H1 (cell line): ENCODE results near the gene OCRL. TPM values are rescaled to one million over a fixed set of nuclear protein-coding genes. Genes with fewer than 3 reads are reported as not detected.

ENCODE experiments used
- CTCF ChIA-PET: fragments of 300-600 bp; sonication (Branson Sonifier 250); formaldehyde crosslinking; loops from one replicate; lab custom pipeline; 2021; ENCODE audit not compliant: partially characterized antibody; lab: Charles Lee
- POLR2A ChIA-PET: fragments of 300-600 bp; sonication (Branson Sonifier 250); formaldehyde crosslinking; loops from one replicate; lab custom pipeline; 2021; ENCODE audit warnings: inconsistent platforms; ENCODE audit not compliant: partially characterized antibody; lab: Charles Lee
- DNase-seq, 2 experiments: peaks; one replicate each; pipeline versions ENCODE4 v3.0.0 to v3.0.0-alpha.2; 2010 to 2022; ENCODE audit warnings: low spot score in 2 of 2, low read depth in 1 of 2, mixed read lengths in 1 of 2
- FAIRE-seq: peaks from 2 replicates; lab custom pipeline; 2011; peaks lifted over from hg19 to GRCh38; lab: Jason Lieb, UNC
- H2AFZ ChIP-seq: 2 replicates; pipeline ENCODE4 v1.8.1; 2012; ENCODE audit warnings: low read length, inconsistent platforms
- H2AK5ac ChIP-seq: 2 replicates; pipeline ENCODE4 v1.6.1; 2013; ENCODE audit warnings: low read depth, low read length
- H2BK120ac ChIP-seq: replicated peaks from 2 replicates; pipeline ENCODE3; 2013; ENCODE audit warnings: low read depth, low read length, inconsistent platforms
- H2BK12ac ChIP-seq: 2 replicates; pipeline ENCODE4 v1.6.1; 2013; ENCODE audit warnings: low read depth, low read length
- H2BK15ac ChIP-seq: 2 replicates; pipeline ENCODE4 v1.6.1; 2013; ENCODE audit warnings: low read length
- H2BK20ac ChIP-seq: 2 replicates; pipeline ENCODE4 v1.6.1; 2013; ENCODE audit warnings: low read length
- H2BK5ac ChIP-seq: 2 replicates; pipeline ENCODE4 v1.6.1; 2013; ENCODE audit warnings: low read depth, low read length
- H3K14ac ChIP-seq: 2 replicates; pipeline ENCODE4 v1.6.1; 2013; ENCODE audit warnings: inconsistent platforms; ENCODE audit not compliant: insufficient read length
- H3K18ac ChIP-seq: 2 replicates; pipeline ENCODE4 v1.6.1; 2013; ENCODE audit warnings: low read length; ENCODE audit errors: extremely low read depth
- H3K23ac ChIP-seq: 2 replicates; pipeline ENCODE4 v1.6.1; 2013; ENCODE audit warnings: inconsistent platforms; ENCODE audit not compliant: insufficient read length
- H3K23me2 ChIP-seq: 2 replicates; pipeline ENCODE4 v1.6.1; 2013; ENCODE audit warnings: low read depth, low read length
- H3K27ac ChIP-seq: 2 replicates; pipeline ENCODE4 v1.6.1; 2011; ENCODE audit warnings: low read depth, low read length, inconsistent platforms
- H3K27me3 ChIP-seq, 4 experiments: replicated peaks in 1 of 4; 1 replicate in 1 of 4; 2 replicates in 3 of 4; pipeline versions ENCODE4 v1.6.1 to v1.8.1; 2011 to 2013; ENCODE audit warnings: low read length in 3 of 4, mild to moderate bottlenecking in 3 of 4, inconsistent platforms in 2 of 4, mixed read lengths in 2 of 4, moderate library complexity in 1 of 4; ENCODE audit not compliant: control insufficient read depth in 3 of 4, insufficient read depth in 3 of 4; ENCODE audit errors: extremely low read depth in 1 of 4
- H3K36me3 ChIP-seq, 4 experiments: 2 replicates each; pipeline versions ENCODE4 v1.6.1 to v1.8.1; 2011 to 2013; ENCODE audit warnings: mild to moderate bottlenecking in 4 of 4, low read length in 3 of 4, moderate library complexity in 2 of 4, control low read depth in 1 of 4, inconsistent platforms in 1 of 4; ENCODE audit not compliant: insufficient read depth in 4 of 4, control insufficient read depth in 2 of 4
- H3K4ac ChIP-seq: replicated peaks from 2 replicates; pipeline ENCODE3; 2013; ENCODE audit warnings: low read length, low read depth, mixed read lengths, inconsistent platforms; ENCODE audit not compliant: insufficient read length
- H3K4me1 ChIP-seq, 4 experiments: replicated peaks in 1 of 4; 1 replicate in 1 of 4; 2 replicates in 3 of 4; pipeline versions ENCODE4 v1.6.1 to v1.8.1; 2011 to 2013; ENCODE audit warnings: low read length in 3 of 4, inconsistent platforms in 2 of 4, mixed read lengths in 1 of 4; ENCODE audit not compliant: insufficient read depth in 4 of 4, control insufficient read depth in 3 of 4
- H3K4me2 ChIP-seq, 2 experiments: 2 replicates each; pipeline versions ENCODE4 v1.6.1 to v1.8.1; 2011 to 2013; ENCODE audit warnings: low read depth in 2 of 2, low read length in 2 of 2, control low read depth in 1 of 2, inconsistent platforms in 1 of 2, mild to moderate bottlenecking in 1 of 2; ENCODE audit not compliant: insufficient read depth in 1 of 2
- H3K4me3 ChIP-seq, 4 experiments: fragments of 200-600, 300-600 bp in 1 of 4; sonication (generic), shearing (Covaris generic), sonication (Bioruptor Twin) in 1 of 4; 2 replicates each; pipeline versions ENCODE4 v1.5.1 to v1.8.1; 2011 to 2016; ENCODE audit warnings: low read length in 4 of 4, low read depth in 3 of 4, control low read depth in 2 of 4, inconsistent platforms in 2 of 4, mild to moderate bottlenecking in 2 of 4, mixed read lengths in 1 of 4, moderate library complexity in 1 of 4; ENCODE audit not compliant: insufficient read depth in 2 of 4; ENCODE audit errors: extremely low read depth in 1 of 4
- H3K56ac ChIP-seq: replicated peaks from 2 replicates; pipeline ENCODE3; 2013; ENCODE audit warnings: low read depth, mild to moderate bottlenecking, mixed read lengths, low read length, inconsistent platforms; ENCODE audit not compliant: insufficient read length
- H3K79me1 ChIP-seq: 2 replicates; pipeline ENCODE4 v1.6.1; 2013; ENCODE audit warnings: low read depth, low read length, control low read depth
- H3K79me2 ChIP-seq, 2 experiments: 2 replicates each; pipeline versions ENCODE4 v1.6.1 to v1.8.1; 2012 to 2013; ENCODE audit warnings: low read length in 2 of 2, mild to moderate bottlenecking in 2 of 2, inconsistent platforms in 1 of 2; ENCODE audit not compliant: insufficient read depth in 2 of 2, control insufficient read depth in 1 of 2
- H3K9ac ChIP-seq, 4 experiments: replicated peaks in 1 of 4; 1 replicate in 1 of 4; 2 replicates in 3 of 4; pipeline versions ENCODE4 v1.6.1 to v1.8.1; 2011 to 2013; ENCODE audit warnings: low read depth in 3 of 4, low read length in 3 of 4, control low read depth in 2 of 4, mild to moderate bottlenecking in 2 of 4, moderate library complexity in 2 of 4, inconsistent platforms in 1 of 4; ENCODE audit errors: extremely low read depth in 1 of 4
- H3K9me3 ChIP-seq, 2 experiments: 2 replicates each; pipeline versions ENCODE4 v1.6.1 to v1.8.1; 2012 to 2013; ENCODE audit warnings: mild to moderate bottlenecking in 2 of 2, moderate library complexity in 2 of 2, control low read depth in 1 of 2, inconsistent platforms in 1 of 2, low read depth in 1 of 2, low read length in 1 of 2, mixed read lengths in 1 of 2; ENCODE audit not compliant: insufficient read depth in 2 of 2
- H4K20me1 ChIP-seq, 2 experiments: replicated peaks in 1 of 2; 2 replicates each; pipeline versions ENCODE3 to v1.8.1; 2011 to 2013; ENCODE audit warnings: inconsistent platforms in 2 of 2, low read length in 2 of 2, mild to moderate bottlenecking in 1 of 2; ENCODE audit not compliant: insufficient read depth in 2 of 2, control insufficient read depth in 1 of 2
- H4K5ac ChIP-seq: 2 replicates; pipeline ENCODE4 v1.6.1; 2013; ENCODE audit warnings: low read length, low read depth, mixed read lengths, inconsistent platforms; ENCODE audit not compliant: insufficient read length
- H4K8ac ChIP-seq: 2 replicates; pipeline ENCODE4 v1.8.0; 2013; ENCODE audit warnings: mild to moderate bottlenecking, moderate library complexity, low read length, inconsistent platforms; ENCODE audit not compliant: insufficient read depth; ENCODE audit errors: extremely low read depth
- H4K91ac ChIP-seq: replicated peaks from 2 replicates; pipeline ENCODE3; 2013; ENCODE audit warnings: low read length, mixed read lengths, inconsistent platforms; ENCODE audit not compliant: insufficient read length
- BRCA1 ChIP-seq: IDR thresholded peaks from 2 replicates; pipeline ENCODE4 v1.6.1; 2012; ENCODE audit warnings: low read depth, low read length, improper control_type of control experiment
- CREB1 ChIP-seq: IDR thresholded peaks from 2 replicates; pipeline ENCODE4 v1.6.1; 2012; ENCODE audit warnings: inconsistent platforms
- GTF2F1 ChIP-seq: IDR thresholded peaks from 2 replicates; pipeline ENCODE4 v1.6.1; 2012; ENCODE audit warnings: low read depth, low read length, improper control_type of control experiment, borderline replicate concordance
- JUND ChIP-seq: IDR thresholded peaks from 2 replicates; pipeline ENCODE4 v1.6.1; 2011; ENCODE audit warnings: mild to moderate bottlenecking, improper control_type of control experiment, low read length
- MAFK ChIP-seq: IDR thresholded peaks from 2 replicates; pipeline ENCODE4 v1.6.1; 2012; ENCODE audit warnings: low read depth, mild to moderate bottlenecking, improper control_type of control experiment, low read length
- NANOG ChIP-seq: IDR thresholded peaks from 2 replicates; pipeline ENCODE4 v1.6.1; 2011; ENCODE audit warnings: low read length, low read depth, mild to moderate bottlenecking, inconsistent platforms; ENCODE audit not compliant: insufficient read depth, poor library complexity, severe bottlenecking
- NRF1 ChIP-seq: IDR thresholded peaks from 2 replicates; pipeline ENCODE4 v1.6.1; 2011; ENCODE audit warnings: mild to moderate bottlenecking, low read depth, low read length, improper control_type of control experiment
- PHF8 ChIP-seq: fragments of 200-600 bp; sonication (generic); conservative IDR thresholded peaks from 2 replicates; pipeline ENCODE4 v1.7.1; 2012; ENCODE audit warnings: low read depth, mild to moderate bottlenecking, inconsistent platforms, low read length, moderate library complexity
- POLR2A ChIP-seq, 2 experiments: IDR thresholded peaks; 1 replicate in 1 of 2; 2 replicates in 1 of 2; pipeline ENCODE4 v1.6.1; 2011; ENCODE audit warnings: low read depth in 2 of 2, low read length in 2 of 2, mild to moderate bottlenecking in 2 of 2; ENCODE audit errors: control extremely low read depth in 1 of 2
- POU5F1 ChIP-seq: IDR thresholded peaks from 2 replicates; pipeline ENCODE4 v1.6.1; 2011; ENCODE audit warnings: low read depth, mild to moderate bottlenecking, low read length, moderate library complexity
- RBBP5 ChIP-seq: IDR thresholded peaks from 2 replicates; pipeline ENCODE4 v1.7.1; 2012; ENCODE audit warnings: low read depth, mild to moderate bottlenecking, inconsistent platforms, low read length, moderate library complexity, borderline replicate concordance
- RFX5 ChIP-seq: IDR thresholded peaks from 2 replicates; pipeline ENCODE4 v1.6.1; 2011; ENCODE audit warnings: low read depth, low read length, improper control_type of control experiment, borderline replicate concordance
- RXRA ChIP-seq: IDR thresholded peaks from 2 replicates; pipeline ENCODE4 v1.6.1; 2011; ENCODE audit warnings: low read depth, mild to moderate bottlenecking, low read length, moderate library complexity; ENCODE audit not compliant: insufficient read depth
- SIRT6 ChIP-seq: IDR thresholded peaks from one replicate; pipeline ENCODE4 v1.7.1; 2012; ENCODE audit warnings: low read length, inconsistent platforms
- SP2 ChIP-seq: IDR thresholded peaks from 2 replicates; pipeline ENCODE4 v1.6.1; 2012; ENCODE audit warnings: mild to moderate bottlenecking, low read length, inconsistent platforms
- SUZ12 ChIP-seq: fragments of 200-600 bp; sonication (generic); IDR thresholded peaks from 2 replicates; pipeline ENCODE4 v1.6.1; 2012; ENCODE audit warnings: mild to moderate bottlenecking, inconsistent platforms, low read length, moderate library complexity, mixed read lengths
- TBP ChIP-seq: IDR thresholded peaks from 2 replicates; pipeline ENCODE4 v1.6.1; 2011; ENCODE audit warnings: low read depth, low read length, improper control_type of control experiment
- WGBS, 2 experiments: shearing (Covaris generic) in 1 of 2; methylation state at CpG; one replicate each; pipeline versions ENCODE4 v1.1.6 to v1.1.7; 2013 to 2015; ENCODE audit warnings: low lambda C conversion rate in 2 of 2, mixed read lengths in 2 of 2, inconsistent platforms in 1 of 2, low coverage in 1 of 2, missing lambda C conversion rate in 1 of 2; ENCODE audit not compliant: insufficient replicate concordance in 2 of 2, insufficient coverage in 1 of 2, insufficient read length in 1 of 2; ENCODE audit errors: extremely low coverage in 1 of 2, missing lambda C conversion rate in 1 of 2; 5-methylcytosine and 5-hydroxymethylcytosine counted together
- polyA plus RNA-seq, 7 experiments: library from polyadenylated mRNA; depleted of rRNA in 3 of 7; stranded (reverse) in 5 of 7; unstranded in 2 of 7; fragments of >200 nt in 5 of 7; fragments of 200-250 nt in 2 of 7; gene quantifications; 1 replicate in 5 of 7; 2 replicates in 1 of 7; 4 replicates in 1 of 7; pipeline versions ENCODE4 v1.2.1 to v1.2.3, GENCODE V29; 2011 to 2013; ENCODE audit warnings: missing spikeins in 2 of 7, mixed read lengths in 2 of 7
- total RNA-seq: library from RNA; stranded (reverse); fragmentation: NEBNext Ultra II Directional; extraction: Animal tissue kit (Norgen Biotek cat#: 25700); gene quantifications from 2 replicates; pipeline ENCODE4 v1.2.1, GENCODE V29; 2021

The OCRL gene
- total and polyA plus RNA-seq, 2 of the 8 experiments (the other 6 are each of a cell fraction or from before 2014, with no cell fraction given), result 12.7 to 15.1 TPM

- whole genome bisulfite sequencing, 2 experiments, result 100% methylated on average over 1 of the region's 1 CpG; no CpG with 5 or more reads in 1 of the 2 experiments
- DNase-seq, result no peak
- Histone ChIP-seq H4K8ac (no peak overlapping the region), H3K23ac (no peak overlapping the region), H2AFZ (no peak overlapping the region), H2BK20ac (no peak overlapping the region), H3K27me3 (no peaks in the 10 kb centered on the region), H3K14ac (no peak overlapping the region), H2BK5ac (no peak overlapping the region), H4K5ac (no peak overlapping the region), H3K23me2 (no peaks in the 10 kb centered on the region), H3K9ac (no peak overlapping the region), H2BK12ac (no peak overlapping the region), H4K91ac (no peak overlapping the region), H3K4me3 (no peak overlapping the region), H3K79me1 (no peaks in the 10 kb centered on the region), H3K4me1 (no peaks in the 10 kb centered on the region), H3K4me2 (no peak overlapping the region), H3K79me2 (no peaks in the 10 kb centered on the region), H3K9me3 (no peaks in the 10 kb centered on the region), H2AK5ac (no peak overlapping the region), H2BK15ac (no peak overlapping the region), H2BK120ac (no peak overlapping the region), H3K36me3 (peaks cover 3 to 33% (median 12%) of the 10 kb centered on the region in 4 experiments; a peak in 6 of 8 replicates), H3K18ac (no peak overlapping the region), H3K4ac (no peak overlapping the region), H3K56ac (no peak overlapping the region), H4K20me1 (no peaks in the 10 kb centered on the region), H3K27ac (no peak overlapping the region)
- POLR2A ChIA-PET, result no interaction called here
- FAIRE-seq, result no peak
- CTCF ChIA-PET, result no interaction called here
- TF ChIP-seq SP2, result no peak
- TF ChIP-seq CREB1, result no peak
- no peak for TF ChIP-seq JUND
- no peak for TF ChIP-seq NANOG
- no peak for TF ChIP-seq RXRA
- no peak for TF ChIP-seq SIRT6
- TF ChIP-seq POU5F1, result no peak
- TF ChIP-seq SUZ12, result no peak
- TF ChIP-seq POLR2A (IDR thresholded peaks at IDR 0.05; ENCODE audit: control extremely low read depth in 1 of 2, low read depth in 2 of 2, low read length in 2 of 2), result no peak
- no peak for TF ChIP-seq PHF8
- TF ChIP-seq RFX5, result no peak
- no peak for TF ChIP-seq BRCA1
- no peak for TF ChIP-seq TBP
- no peak for TF ChIP-seq MAFK
- no peak for TF ChIP-seq RBBP5
- no peak for TF ChIP-seq GTF2F1
- no peak for TF ChIP-seq NRF1
Measured at GRCh38 chrX:129577877-129578276, 37.8 kb downstream of the OCRL start.
